Common myeloid progenitor, CD34-positive (primary cell): ENCODE results near the gene A4GALT.

ENCODE experiments used
- CTCF ChIA-PET: fragments of 350-600 bp; sonication (Branson Sonifier 250); formaldehyde crosslinking; loops from one replicate; lab custom pipeline; 2021; ENCODE audit warnings: antibody characterized with exemption; lab: Charles Lee
- POLR2A ChIA-PET: fragments of 350-600 bp; sonication (Branson Sonifier 250); formaldehyde crosslinking; loops from one replicate; lab custom pipeline; 2021; ENCODE audit warnings: antibody characterized with exemption; lab: Charles Lee
- DNase-seq, 3 donors: peaks; one replicate each; pipeline versions ENCODE4 v3.0.0 to v3.0.0-alpha.2; 2013
- H3K27ac ChIP-seq, 2 experiments: 1 replicate in 1 of 2; 2 replicates in 1 of 2; pipeline ENCODE4 v1.7.0; 2013; ENCODE audit warnings: inconsistent platforms in 2 of 2, low read length in 2 of 2, mild to moderate bottlenecking in 2 of 2, low read depth in 1 of 2, moderate library complexity in 1 of 2; ENCODE audit not compliant: severe bottlenecking in 2 of 2, insufficient read depth in 1 of 2, poor library complexity in 1 of 2
- H3K27me3 ChIP-seq, 5 experiments: replicated peaks in 2 of 5; 1 replicate in 3 of 5; 2 replicates in 2 of 5; pipeline versions ENCODE4 v1.6.1 to v1.7.0; 2013; ENCODE audit warnings: low read length in 4 of 5, mild to moderate bottlenecking in 2 of 5, moderate library complexity in 2 of 5, inconsistent platforms in 1 of 5; ENCODE audit not compliant: insufficient read depth in 5 of 5, control insufficient read depth in 4 of 5
- H3K36me3 ChIP-seq, 4 experiments: 1 replicate in 2 of 4; 2 replicates in 2 of 4; pipeline versions ENCODE4 v1.6.1 to v1.7.0; 2013; ENCODE audit warnings: low read length in 3 of 4, control low read depth in 1 of 4, mild to moderate bottlenecking in 1 of 4; ENCODE audit not compliant: control insufficient read depth in 4 of 4, insufficient read depth in 4 of 4
- H3K4me1 ChIP-seq, 4 experiments: 1 replicate in 3 of 4; 2 replicates in 1 of 4; pipeline versions ENCODE4 v1.6.1 to v1.7.1; 2013; ENCODE audit warnings: low read length in 3 of 4, mild to moderate bottlenecking in 3 of 4, control low read depth in 1 of 4, inconsistent platforms in 1 of 4, moderate library complexity in 1 of 4; ENCODE audit not compliant: control insufficient read depth in 4 of 4, insufficient read depth in 4 of 4; ENCODE audit errors: control extremely low read depth in 1 of 4
- H3K4me3 ChIP-seq, 7 experiments: 1 replicate in 4 of 7; 2 replicates in 3 of 7; pipeline versions ENCODE4 v1.5.1 to v1.7.0; 2013; ENCODE audit warnings: mild to moderate bottlenecking in 7 of 7, low read length in 6 of 7, moderate library complexity in 6 of 7, inconsistent platforms in 2 of 7, low read depth in 2 of 7, control low read depth in 1 of 7; ENCODE audit not compliant: insufficient read depth in 4 of 7, control insufficient read depth in 1 of 7; ENCODE audit errors: extremely low read depth in 1 of 7
- H3K9me3 ChIP-seq, 5 experiments: 1 replicate in 4 of 5; 2 replicates in 1 of 5; pipeline versions ENCODE4 v1.6.1 to v1.7.1; 2013; ENCODE audit warnings: low read length in 4 of 5, mild to moderate bottlenecking in 2 of 5, inconsistent platforms in 1 of 5, low read depth in 1 of 5, moderate library complexity in 1 of 5; ENCODE audit not compliant: control insufficient read depth in 4 of 5, insufficient read depth in 2 of 5; ENCODE audit errors: control extremely low read depth in 1 of 5
- WGBS: methylation state at CpG from one replicate; pipeline ENCODE4 v1.1.5; 2013; ENCODE audit not compliant: insufficient coverage; 5-methylcytosine and 5-hydroxymethylcytosine counted together

A4GALT gene

GRCh38 chr22:42684462-42685195 lies 36.0 kb downstream of the A4GALT start:
- ChIA-PET CTCF (interaction anchor here (1.1 kb wide), 1 partner anchor 10 kb away, joined by 3 read pairs; no protein-coding TSS in a partner anchor), POLR2A (no interaction called here)
- H3K4me1 ChIP-seq: no peaks in the 10 kb centered on the region
- no peaks in the 10 kb centered on the region for H3K36me3 ChIP-seq
- DNase-seq: no peak
- no peak overlapping the region for H3K27ac ChIP-seq
- H3K9me3 ChIP-seq: no peaks in the 10 kb centered on the region
- H3K27me3 ChIP-seq: no peaks in the 10 kb centered on the region
- WGBS: 91% methylated on average over 11 of the region's 11 CpGs
- H3K4me3 ChIP-seq: no peak overlapping the region

GRCh38 chr22:42683578-42684283 lies 36.9 kb downstream of the A4GALT start:
- Histone ChIP-seq H3K27me3 (no peaks in the 10 kb centered on the region), H3K4me3 (no peak overlapping the region), H3K9me3 (peaks cover 0 to 3% (median 0%) of the 10 kb centered on the region in 5 experiments), H3K27ac (no peak overlapping the region), H3K36me3 (no peaks in the 10 kb centered on the region), H3K4me1 (no peaks in the 10 kb centered on the region)
- no peak for DNase-seq
- POLR2A ChIA-PET: no interaction called here
- WGBS: 91% methylated on average over 6 of the region's 8 CpGs
- CTCF ChIA-PET: interaction anchor here (1.3 kb wide), 1 partner anchor 13 kb away, joined by 3 read pairs; no protein-coding TSS in a partner anchor

GRCh38 chr22:42682113-42682851 lies 38.4 kb downstream of the A4GALT start:
- ChIA-PET CTCF (no interaction called here), POLR2A (no interaction called here)
- H3K27me3 ChIP-seq: no peaks in the 10 kb centered on the region
- no peak for DNase-seq
- H3K9me3 ChIP-seq: peaks cover 0 to 8% (median 3%) of the 10 kb centered on the region in 5 experiments
- H3K4me3 ChIP-seq: no peak overlapping the region
- no peak overlapping the region for H3K27ac ChIP-seq
- 89% methylated on average over 7 of the region's 10 CpGs for WGBS
- no peaks in the 10 kb centered on the region for H3K36me3 ChIP-seq
- H3K4me1 ChIP-seq: no peaks in the 10 kb centered on the region

GRCh38 chr22:42680648-42681047 lies 40.0 kb downstream of the A4GALT start:
- peak in 2 of 3 donors; percentile 20 to 33 for DNase-seq
- Histone ChIP-seq H3K4me1 (no peaks in the 10 kb centered on the region), H3K36me3 (no peaks in the 10 kb centered on the region), H3K9me3 (peaks cover 0 to 8% (median 3%) of the 10 kb centered on the region in 5 experiments), H3K4me3 (no peak overlapping the region), H3K27ac (no peak overlapping the region), H3K27me3 (no peaks in the 10 kb centered on the region)
- 96% methylated on average over 8 of the region's 8 CpGs for WGBS
- CTCF ChIA-PET: no interaction called here
- POLR2A ChIA-PET: no interaction called here

- Histone ChIP-seq H3K9me3 (peaks cover 0 to 8% (median 3%) of the 10 kb centered on the region in 5 experiments), H3K36me3 (no peaks in the 10 kb centered on the region), H3K4me1 (no peaks in the 10 kb centered on the region), H3K27ac (no peak overlapping the region), H3K4me3 (no peak overlapping the region), H3K27me3 (no peaks in the 10 kb centered on the region)
- 100% methylated on average over 2 of the region's 4 CpGs for WGBS
- CTCF ChIA-PET: no interaction called here
- POLR2A ChIA-PET: no interaction called here
- DNase-seq: no peak
Measured at GRCh38 chr22:42679691-42680090, 41.0 kb downstream of the A4GALT start.

- POLR2A ChIA-PET: no interaction called here
Measured at GRCh38 chr22:42678894-42679293, 41.8 kb downstream of the A4GALT start.

More at GRCh38 chr22:42678894-42679293, 41.8 kb downstream of the A4GALT start:
- Histone ChIP-seq H3K9me3 (peaks cover 0 to 8% (median 3%) of the 10 kb centered on the region in 5 experiments), H3K27ac (no peak overlapping the region), H3K4me1 (no peaks in the 10 kb centered on the region), H3K4me3 (no peak overlapping the region), H3K27me3 (no peaks in the 10 kb centered on the region), H3K36me3 (no peaks in the 10 kb centered on the region)
- 100% methylated on average over 1 of the region's 1 CpG for WGBS
- DNase-seq: no peak
- CTCF ChIA-PET: no interaction called here
